HCT116 (cell line): Measurements from ENCODE around the gene PDGFD. TPM values are rescaled to one million over a fixed set of nuclear protein-coding genes. Genes with fewer than 3 reads are reported as not detected.

Experiments
- ATAC-seq: fragments of 200-7000 bp; cut with Tn5 transposase; 2 replicates; pipeline ENCODE4 v1.9.1; 2020; ENCODE audit warnings: mild to moderate bottlenecking, moderate library complexity
- Bru-seq: library from RNA; stranded (reverse); fragments of 400-500 nt; gene quantifications from one replicate; lab custom pipeline; 2021; lab: Mats Ljungman, UMichigan
- BruChase-seq, 2 experiments: library from RNA; stranded (reverse); fragments of 400-500 nt; gene quantifications; one replicate each; lab custom pipeline; 2021; lab: Mats Ljungman, UMichigan
- BruUV-seq: library from RNA; stranded (reverse); fragments of 400-500 nt; replicated peaks from 2 replicates; lab custom pipeline; 2021; lab: Mats Ljungman, UMichigan
- CTCF ChIA-PET: fragments of 300-600 bp; sonication (Branson Sonifier 250); formaldehyde crosslinking; loops from one replicate; lab custom pipeline; 2021; ENCODE audit warnings: antibody characterized with exemption; lab: Charles Lee
- POLR2A ChIA-PET: fragments of 300-600, 350-600 bp; sonication (Branson Sonifier 250); formaldehyde crosslinking; loops from one replicate; lab custom pipeline; 2021; ENCODE audit warnings: antibody characterized with exemption; lab: Charles Lee
- RAD21 ChIA-PET, 2 experiments: fragments of 300-600 bp; sonication (Branson Sonifier 250); formaldehyde crosslinking; loops; one replicate each; lab custom pipeline; 2023; ENCODE audit warnings: low total read pairs in 2 of 2; ENCODE audit not compliant: uncharacterized antibody in 2 of 2, unreplicated experiment in 2 of 2, low non-redundant PET in 1 of 2; lab: Charles Lee
- DNase-seq: peaks from one replicate; pipeline ENCODE4 v3.0.0-alpha.2; 2010; ENCODE audit warnings: low read depth, low spot score
- H2AFZ ChIP-seq: fragments of 200-600 bp; shearing (Covaris generic), sonication (generic); 2 replicates; pipeline ENCODE4 v1.6.1; 2017; ENCODE audit warnings: low read depth, mixed run types, mixed read lengths, antibody characterized with exemption, low read length; ENCODE audit not compliant: poor library complexity, severe bottlenecking
- H3K27ac ChIP-seq: 2 replicates; pipeline ENCODE4 v1.5.1; 2012; ENCODE audit warnings: low read depth, low read length
- H3K27me3 ChIP-seq: fragments of 200-600 bp; sonication (generic); 2 replicates; pipeline ENCODE4 v1.6.1; 2016; ENCODE audit warnings: mixed run types, low read length, mixed read lengths; ENCODE audit not compliant: insufficient read depth
- H3K36me3 ChIP-seq, 2 experiments: fragments of 200-500 bp in 1 of 2; fragments of 200-600 bp in 1 of 2; sonication (Bioruptor generic) in 1 of 2; sonication (generic) in 1 of 2; 2 replicates each; pipeline versions ENCODE4 v1.5.1 to v1.6.1; 2014 to 2016; ENCODE audit warnings: low read length in 2 of 2, inconsistent platforms in 1 of 2, mixed read lengths in 1 of 2, mixed run types in 1 of 2; ENCODE audit not compliant: insufficient read depth in 2 of 2, control insufficient read depth in 1 of 2
- H3K4me1 ChIP-seq, 2 experiments: fragments of 200-600 bp in 1 of 2; sonication (generic) in 1 of 2; 2 replicates each; pipeline versions ENCODE4 v1.5.1 to v1.6.1; 2012 to 2017; ENCODE audit warnings: low read length in 2 of 2, inconsistent platforms in 1 of 2, mild to moderate bottlenecking in 1 of 2, mixed read lengths in 1 of 2, mixed run types in 1 of 2, moderate library complexity in 1 of 2; ENCODE audit not compliant: insufficient read depth in 2 of 2, control insufficient read depth in 1 of 2
- H3K4me2 ChIP-seq: fragments of 200-600 bp; sonication (generic); 2 replicates; pipeline ENCODE4 v1.6.1; 2017; ENCODE audit warnings: mixed run types, low read length, mixed read lengths
- H3K4me3 ChIP-seq, 2 experiments: fragments of 200-600 bp in 1 of 2; sonication (generic) in 1 of 2; replicated peaks in 1 of 2; 2 replicates each; pipeline ENCODE4 v1.5.1; 2011 to 2016; ENCODE audit warnings: low read length in 2 of 2, control low read depth in 1 of 2, low read depth in 1 of 2, mild to moderate bottlenecking in 1 of 2, mixed read lengths in 1 of 2, mixed run types in 1 of 2
- H3K79me2 ChIP-seq: fragments of 200-600 bp; sonication (generic); 2 replicates; pipeline ENCODE4 v1.6.1; 2017; ENCODE audit warnings: mild to moderate bottlenecking, mixed run types, low read length, moderate library complexity, mixed read lengths; ENCODE audit not compliant: insufficient read depth
- H3K9ac ChIP-seq: fragments of 200-600 bp; sonication (generic); 2 replicates; pipeline ENCODE4 v1.6.1; 2016; ENCODE audit warnings: low read length, mixed read lengths
- H3K9me2 ChIP-seq: fragments of 200-600 bp; sonication (generic), shearing (Covaris generic); 2 replicates; pipeline ENCODE4 v1.6.1; 2017; ENCODE audit warnings: mixed run types, mild to moderate bottlenecking, moderate library complexity; ENCODE audit not compliant: insufficient read depth
- H3K9me3 ChIP-seq, 2 experiments: fragments of 200-500 bp in 1 of 2; fragments of 200-600 bp in 1 of 2; sonication (Bioruptor generic) in 1 of 2; sonication (generic) in 1 of 2; 2 replicates each; pipeline ENCODE4 v1.6.1; 2014 to 2017; ENCODE audit warnings: low read length in 2 of 2, mixed read lengths in 2 of 2, inconsistent platforms in 1 of 2, low read depth in 1 of 2, mild to moderate bottlenecking in 1 of 2, mixed run types in 1 of 2, moderate library complexity in 1 of 2; ENCODE audit not compliant: control insufficient read depth in 1 of 2, insufficient read depth in 1 of 2
- H4K20me1 ChIP-seq: fragments of 200-600 bp; sonication (generic), shearing (Covaris generic); 2 replicates; pipeline ENCODE4 v1.6.1; 2017; ENCODE audit warnings: mixed run types, mild to moderate bottlenecking, moderate library complexity; ENCODE audit not compliant: insufficient read depth
- TCF7L2 ChIP-seq: IDR thresholded peaks from 2 replicates; pipeline ENCODE4 v1.7.0; 2011; ENCODE audit warnings: borderline replicate concordance, inconsistent platforms; ENCODE audit not compliant: insufficient read depth, insufficient read length; ENCODE audit errors: extremely low read depth
- YY1 ChIP-seq: IDR thresholded peaks from 2 replicates; pipeline ENCODE4 v1.6.1; 2011; ENCODE audit warnings: low read length, low read depth, moderate library complexity, mild to moderate bottlenecking; ENCODE audit not compliant: insufficient replicate concordance; ENCODE audit errors: extremely low read depth
- ZBTB33 ChIP-seq: IDR thresholded peaks from 2 replicates; pipeline ENCODE4 v1.6.1; 2011; ENCODE audit warnings: mild to moderate bottlenecking, low read length, moderate library complexity; ENCODE audit not compliant: insufficient replicate concordance; ENCODE audit errors: extremely low read depth
- ZFX ChIP-seq: fragments of 450-650 bp; IDR thresholded peaks from 2 replicates; pipeline ENCODE4 v1.6.1; 2017
- ZNF274 ChIP-seq: fragments of 200-500 bp; sonication (Bioruptor generic); IDR thresholded peaks from 2 replicates; pipeline ENCODE4 v1.6.1; 2014; ENCODE audit warnings: mild to moderate bottlenecking, low read depth, low read length, inconsistent platforms
- intact Hi-C: fragments of 100-400 bp; cut with micrococcal nuclease; formaldehyde crosslinking; loops from 2 replicates; pipeline ENCODE4 v1.10.0; 2022
- long read RNA-seq: library from polyadenylated mRNA; unstranded; transcript quantifications from one replicate; pipeline ENCODE4 v2.0.0, GENCODE V29; 2021; ENCODE audit not compliant: unreplicated experiment
- polyA plus RNA-seq: library from polyadenylated mRNA; unstranded; fragments of >200 nt; gene quantifications from 2 replicates; pipeline ENCODE4 v1.2.1, GENCODE V29; 2012; ENCODE audit warnings: missing spikeins
- total RNA-seq: library from RNA; stranded (reverse); gene quantifications from one replicate; pipeline ENCODE4 v1.2.1, GENCODE V29; 2021; ENCODE audit not compliant: unreplicated experiment
- TF ChIP-seq, protein P1 (sequence below), 3 experiments: fragments of 200-600 bp in 1 of 3; sonication (generic) in 1 of 3; IDR thresholded peaks in 2 of 3; conservative IDR thresholded peaks in 1 of 3; 2 replicates each; pipeline ENCODE4 v1.5.1; 2012 to 2017; ENCODE audit warnings: low read depth in 2 of 3, low read length in 2 of 3, antibody characterized with exemption in 1 of 3, borderline replicate concordance in 1 of 3, control low read depth in 1 of 3, mild to moderate bottlenecking in 1 of 3, mixed read lengths in 1 of 3, mixed run types in 1 of 3, moderate library complexity in 1 of 3; ENCODE audit not compliant: insufficient read depth in 1 of 3
- TF ChIP-seq, protein P2 (sequence below): IDR thresholded peaks from 2 replicates; pipeline ENCODE4 v1.6.1; 2012
- TF ChIP-seq, protein P3 (sequence below): IDR thresholded peaks from 2 replicates; pipeline ENCODE4 v1.6.1; 2012; ENCODE audit warnings: low read depth

The PDGFD gene
- 0.34 TPM for total RNA-seq
- polyA plus RNA-seq: not detected in 2 replicates
- Bru-seq, nascent RNA: percentile 0 among the genes with signal in this experiment
- percentile 0 among the genes with signal in this experiment for BruChase-seq, experiment 1, labeled RNA remaining after a 6-hour chase
- BruChase-seq, experiment 2, labeled RNA remaining after a 2-hour chase: percentile 2 among the genes with signal in this experiment
- long read RNA-seq: 0 reads

GRCh38 chr11:104164028-104164520, at the start of gene PDGFD:
Gene PDGFD (minus strand): TSS chr11:104164147.
- H3K9ac ChIP-seq: no peak within 1 kb of the TSS
- no peak within 1 kb of the TSS for H3K27ac ChIP-seq
- no peaks in the 10 kb centered on the region for H4K20me1 ChIP-seq
- ChIA-PET POLR2A (no interaction called here), RAD21 (no interaction called here), CTCF (no interaction called here)
- H3K36me3 ChIP-seq: no peaks in the 10 kb centered on the region
- H3K4me2 ChIP-seq: no peak within 1 kb of the TSS
- H3K27me3 ChIP-seq: no peaks in the 10 kb centered on the region
- H3K9me3 ChIP-seq: no peaks in the 10 kb centered on the region
- TF ChIP-seq, protein P1, sequence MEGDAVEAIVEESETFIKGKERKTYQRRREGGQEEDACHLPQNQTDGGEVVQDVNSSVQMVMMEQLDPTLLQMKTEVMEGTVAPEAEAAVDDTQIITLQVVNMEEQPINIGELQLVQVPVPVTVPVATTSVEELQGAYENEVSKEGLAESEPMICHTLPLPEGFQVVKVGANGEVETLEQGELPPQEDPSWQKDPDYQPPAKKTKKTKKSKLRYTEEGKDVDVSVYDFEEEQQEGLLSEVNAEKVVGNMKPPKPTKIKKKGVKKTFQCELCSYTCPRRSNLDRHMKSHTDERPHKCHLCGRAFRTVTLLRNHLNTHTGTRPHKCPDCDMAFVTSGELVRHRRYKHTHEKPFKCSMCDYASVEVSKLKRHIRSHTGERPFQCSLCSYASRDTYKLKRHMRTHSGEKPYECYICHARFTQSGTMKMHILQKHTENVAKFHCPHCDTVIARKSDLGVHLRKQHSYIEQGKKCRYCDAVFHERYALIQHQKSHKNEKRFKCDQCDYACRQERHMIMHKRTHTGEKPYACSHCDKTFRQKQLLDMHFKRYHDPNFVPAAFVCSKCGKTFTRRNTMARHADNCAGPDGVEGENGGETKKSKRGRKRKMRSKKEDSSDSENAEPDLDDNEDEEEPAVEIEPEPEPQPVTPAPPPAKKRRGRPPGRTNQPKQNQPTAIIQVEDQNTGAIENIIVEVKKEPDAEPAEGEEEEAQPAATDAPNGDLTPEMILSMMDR (IDR thresholded peaks at IDR 0.05 in 2 of 3, conservative IDR thresholded peaks at IDR 0.05 in 1 of 3; ENCODE audit: borderline replicate concordance in 1 of 3, insufficient read depth in 1 of 3, low read depth in 2 of 3, low read length in 2 of 3): peak in 2 of 3 experiments; percentile 14 to 17; a peak in 2 of 6 replicates
- TF ChIP-seq TCF7L2: no peak
- no peaks in the 10 kb centered on the region for H3K4me1 ChIP-seq
- intact Hi-C loops: no loop called here
- no peak within 1 kb of the TSS for H3K4me3 ChIP-seq
- H3K9me2 ChIP-seq: no peaks in the 10 kb centered on the region; the same call in 1 of the 2 replicates
- no peaks in the 10 kb centered on the region for H3K79me2 ChIP-seq
- no TSS peak for BruUV-seq
- ATAC-seq (no peak; the same call in 1 of the 2 replicates), DNase-seq (no peak)
- no peak within 1 kb of the TSS for H2AFZ ChIP-seq

GRCh38 chr11:104206936-104207335, 43.0 kb upstream of the PDGFD start:
- H2AFZ ChIP-seq: no peak overlapping the region
- H3K27me3 ChIP-seq: no peaks in the 10 kb centered on the region
- ChIA-PET RAD21 (no interaction called here), POLR2A (no interaction called here), CTCF (no interaction called here)
- intact Hi-C loops: no loop called here
- no TSS peak for BruUV-seq
- no peaks in the 10 kb centered on the region for H4K20me1 ChIP-seq
- no peaks in the 10 kb centered on the region for H3K9me3 ChIP-seq
- no peak overlapping the region for H3K4me3 ChIP-seq
- H3K79me2 ChIP-seq: no peaks in the 10 kb centered on the region
- no peaks in the 10 kb centered on the region for H3K36me3 ChIP-seq
- ATAC-seq (no peak), DNase-seq (no peak)
- no peak overlapping the region for H3K4me2 ChIP-seq
- H3K9ac ChIP-seq: no peak overlapping the region
- H3K9me2 ChIP-seq: no peaks in the 10 kb centered on the region
- no peaks in the 10 kb centered on the region for H3K4me1 ChIP-seq
- H3K27ac ChIP-seq: no peak overlapping the region
- TF ChIP-seq, protein P2, sequence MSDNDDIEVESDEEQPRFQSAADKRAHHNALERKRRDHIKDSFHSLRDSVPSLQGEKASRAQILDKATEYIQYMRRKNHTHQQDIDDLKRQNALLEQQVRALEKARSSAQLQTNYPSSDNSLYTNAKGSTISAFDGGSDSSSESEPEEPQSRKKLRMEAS: no peak
- TF ChIP-seq ZFX: no peak
- TF ChIP-seq YY1: no peak
- TF ChIP-seq ZNF274: no peak
- TF ChIP-seq ZBTB33: no peak
- TF ChIP-seq, protein P3, sequence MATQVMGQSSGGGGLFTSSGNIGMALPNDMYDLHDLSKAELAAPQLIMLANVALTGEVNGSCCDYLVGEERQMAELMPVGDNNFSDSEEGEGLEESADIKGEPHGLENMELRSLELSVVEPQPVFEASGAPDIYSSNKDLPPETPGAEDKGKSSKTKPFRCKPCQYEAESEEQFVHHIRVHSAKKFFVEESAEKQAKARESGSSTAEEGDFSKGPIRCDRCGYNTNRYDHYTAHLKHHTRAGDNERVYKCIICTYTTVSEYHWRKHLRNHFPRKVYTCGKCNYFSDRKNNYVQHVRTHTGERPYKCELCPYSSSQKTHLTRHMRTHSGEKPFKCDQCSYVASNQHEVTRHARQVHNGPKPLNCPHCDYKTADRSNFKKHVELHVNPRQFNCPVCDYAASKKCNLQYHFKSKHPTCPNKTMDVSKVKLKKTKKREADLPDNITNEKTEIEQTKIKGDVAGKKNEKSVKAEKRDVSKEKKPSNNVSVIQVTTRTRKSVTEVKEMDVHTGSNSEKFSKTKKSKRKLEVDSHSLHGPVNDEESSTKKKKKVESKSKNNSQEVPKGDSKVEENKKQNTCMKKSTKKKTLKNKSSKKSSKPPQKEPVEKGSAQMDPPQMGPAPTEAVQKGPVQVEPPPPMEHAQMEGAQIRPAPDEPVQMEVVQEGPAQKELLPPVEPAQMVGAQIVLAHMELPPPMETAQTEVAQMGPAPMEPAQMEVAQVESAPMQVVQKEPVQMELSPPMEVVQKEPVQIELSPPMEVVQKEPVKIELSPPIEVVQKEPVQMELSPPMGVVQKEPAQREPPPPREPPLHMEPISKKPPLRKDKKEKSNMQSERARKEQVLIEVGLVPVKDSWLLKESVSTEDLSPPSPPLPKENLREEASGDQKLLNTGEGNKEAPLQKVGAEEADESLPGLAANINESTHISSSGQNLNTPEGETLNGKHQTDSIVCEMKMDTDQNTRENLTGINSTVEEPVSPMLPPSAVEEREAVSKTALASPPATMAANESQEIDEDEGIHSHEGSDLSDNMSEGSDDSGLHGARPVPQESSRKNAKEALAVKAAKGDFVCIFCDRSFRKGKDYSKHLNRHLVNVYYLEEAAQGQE: no peak
